K562 (cell line): ENCODE data around the gene GMEB2. TPM values are rescaled to one million over a fixed set of nuclear protein-coding genes. Genes with fewer than 3 reads are reported as not detected.

Experiments used
- CCAR2 ChIP-seq: fragments of 200-400 bp; formaldehyde crosslinking; IDR thresholded peaks from 2 replicates; pipeline ENCODE4 v1.6.1; 2017; ENCODE audit warnings: mild to moderate bottlenecking, low read depth, low read length
- CREM ChIP-seq: IDR thresholded peaks from 2 replicates; pipeline ENCODE4 v1.6.1; 2014; ENCODE audit warnings: antibody characterized with exemption, low read depth
- MAZ ChIP-seq, 2 experiments: fragments of 450-650 bp in 1 of 2; sonication (generic) in 1 of 2; formaldehyde crosslinking; IDR thresholded peaks in 1 of 2; conservative IDR thresholded peaks in 1 of 2; 2 replicates each; pipeline versions ENCODE4 v1.4.0 to v1.5.0; 2020; ENCODE audit warnings: mild to moderate bottlenecking in 1 of 2, missing genetic modification reagents in 1 of 2
- NR2C2 ChIP-seq, 2 experiments: fragments of 200-800 bp in 1 of 2; sonication (Bioruptor generic) in 1 of 2; sonication (generic) in 1 of 2; formaldehyde crosslinking in 1 of 2; IDR thresholded peaks; 2 replicates each; pipeline versions ENCODE4 v1.6.1 to v1.8.0; 2016 to 2022; ENCODE audit warnings: mild to moderate bottlenecking in 1 of 2, missing compliant biosample characterization in 1 of 2, missing genetic modification characterization in 1 of 2, missing genetic modification reagents in 1 of 2
- RAD21 ChIP-seq, 2 experiments: fragments of 250-450 bp in 1 of 2; fragments of 450-650 bp in 1 of 2; sonication (Bioruptor Pico) in 1 of 2; formaldehyde crosslinking in 1 of 2; IDR thresholded peaks in 1 of 2; conservative IDR thresholded peaks in 1 of 2; 2 replicates each; pipeline versions ENCODE4 v1.4.0 to v1.8.0; 2020 to 2022; ENCODE audit warnings: mild to moderate bottlenecking in 2 of 2, moderate library complexity in 1 of 2
- RBFOX2 ChIP-seq: fragments of 200-400 bp; formaldehyde crosslinking; IDR thresholded peaks from 2 replicates; pipeline ENCODE4 v1.6.1; 2017; ENCODE audit warnings: low read depth, mild to moderate bottlenecking, low read length, moderate library complexity
- RNF2 ChIP-seq: sonication (generic); IDR thresholded peaks from 2 replicates; pipeline ENCODE4 v1.6.1; 2016
- SAFB2 ChIP-seq: fragments of 200-400 bp; formaldehyde crosslinking; IDR thresholded peaks from 2 replicates; pipeline ENCODE4 v1.6.1; 2018; ENCODE audit warnings: borderline replicate concordance, low read length, low read depth, moderate library complexity; ENCODE audit not compliant: severe bottlenecking
- SAP30 ChIP-seq: fragments of 200-600 bp; sonication (generic); IDR thresholded peaks from 2 replicates; pipeline ENCODE4 v1.6.1; 2012; ENCODE audit warnings: borderline replicate concordance, low read depth, mild to moderate bottlenecking, moderate library complexity, low read length, control low read depth, inconsistent platforms; ENCODE audit not compliant: insufficient read depth, poor library complexity, severe bottlenecking
- TARDBP ChIP-seq: fragments of 450-650 bp; IDR thresholded peaks from 2 replicates; pipeline ENCODE4 v1.6.1; 2016
- TCF3 ChIP-seq: sonication (generic); formaldehyde crosslinking; IDR thresholded peaks from 2 replicates; pipeline ENCODE4 v1.4.0; 2020; ENCODE audit warnings: mild to moderate bottlenecking, missing genetic modification reagents
- TEAD1 ChIP-seq, 2 experiments: fragments of 450-650 bp in 1 of 2; sonication (generic) in 1 of 2; formaldehyde crosslinking; IDR thresholded peaks; 2 replicates each; pipeline versions ENCODE4 v1.4.0 to v1.8.0; 2020 to 2022; ENCODE audit warnings: mild to moderate bottlenecking in 2 of 2, missing genetic modification reagents in 1 of 2
- polyA plus RNA-seq, 8 experiments: library from polyadenylated mRNA; depleted of rRNA in 4 of 8; stranded (reverse) in 5 of 8; unstranded in 3 of 8; fragments of >200 nt; fragmentation: Nextera tagmentation in 2 of 8; fragmentation: Illumina TruSeq in 1 of 8; extraction: Ambion mirVana in 2 of 8; extraction: Trizol in 1 of 8; gene quantifications; 2 replicates each; pipeline versions ENCODE4 v1.2.1 to v1.2.3, GENCODE V29; 2011 to 2014; ENCODE audit warnings: inconsistent platforms in 1 of 8, missing spikeins in 1 of 8
- total RNA-seq, 7 experiments: library from RNA; depleted of rRNA in 6 of 7; stranded (reverse); fragments of >200 nt in 6 of 7; fragmentation: Illumina TruSeq in 2 of 7; extraction: Trizol in 2 of 7; gene quantifications; 2 replicates each; pipeline versions ENCODE4 v1.2.1 to v1.2.3, GENCODE V29; 2011 to 2021; ENCODE audit warnings: low replicate concordance in 1 of 7
- TF ChIP-seq, protein P1 (sequence below), 2 experiments: fragments of 450-650 bp in 1 of 2; IDR thresholded peaks; 2 replicates each; pipeline ENCODE4 v1.6.1; 2011 to 2017; ENCODE audit warnings: low read depth in 2 of 2, antibody characterized with exemption in 1 of 2, borderline replicate concordance in 1 of 2, low read length in 1 of 2, mild to moderate bottlenecking in 1 of 2, mixed read lengths in 1 of 2; ENCODE audit not compliant: control insufficient read depth in 1 of 2
- TF ChIP-seq, protein P2 (sequence below): sonication (generic); formaldehyde crosslinking; IDR thresholded peaks from 2 replicates; pipeline ENCODE4 v1.8.0; 2022; ENCODE audit warnings: mild to moderate bottlenecking, missing genetic modification reagents
- TF ChIP-seq, protein P3 (sequence below): fragments of 450-650 bp; IDR thresholded peaks from 2 replicates; pipeline ENCODE4 v1.6.1; 2018; ENCODE audit warnings: mild to moderate bottlenecking, low read depth; ENCODE audit not compliant: partially characterized antibody

GMEB2 gene
- total and polyA plus RNA-seq, 9 of the 15 experiments (the other 6 are each of a cell fraction or from before 2014, with no cell fraction given), result 0.03 to 13.9 (median 6.3) TPM

DNA sequence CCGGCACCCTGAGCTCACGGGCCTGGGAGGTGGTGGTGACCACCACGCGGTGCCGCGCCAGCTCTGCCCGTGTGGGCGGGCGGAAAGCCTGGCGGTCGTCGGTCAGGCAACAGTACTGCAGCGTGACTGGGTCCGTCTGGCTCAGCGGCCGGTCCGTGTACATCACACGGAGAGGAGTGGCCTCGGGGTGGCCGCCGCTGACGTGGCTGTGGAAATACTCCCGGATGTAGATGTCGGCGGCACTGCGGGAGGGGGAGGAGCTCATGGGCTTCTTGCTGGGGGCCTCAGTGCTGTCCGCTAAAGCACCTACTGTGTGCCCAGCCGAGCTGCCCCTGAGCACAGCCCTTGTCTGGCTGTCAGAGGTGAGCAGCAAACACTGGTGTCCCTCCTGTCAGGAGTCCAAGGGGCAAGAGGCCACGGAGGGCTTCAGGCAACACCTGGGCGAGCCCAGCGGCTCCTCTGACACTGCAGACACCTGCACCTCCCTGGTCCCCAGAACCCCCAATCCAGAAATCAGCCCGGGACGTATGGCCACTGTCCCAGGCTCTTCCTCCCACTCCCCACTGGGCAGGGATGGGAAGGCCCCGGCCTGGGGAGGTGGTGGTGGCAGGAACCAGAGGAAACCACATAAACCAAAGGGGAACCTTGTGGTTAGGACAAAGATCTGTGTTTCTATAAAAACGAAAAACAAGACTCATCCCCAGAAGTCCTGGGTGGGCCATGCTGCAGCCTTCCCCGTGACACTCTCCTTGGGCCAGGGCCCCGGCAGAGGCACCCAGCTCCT is 59.3 kb downstream of the GMEB2 start (continued):
- TF ChIP-seq, protein P1, sequence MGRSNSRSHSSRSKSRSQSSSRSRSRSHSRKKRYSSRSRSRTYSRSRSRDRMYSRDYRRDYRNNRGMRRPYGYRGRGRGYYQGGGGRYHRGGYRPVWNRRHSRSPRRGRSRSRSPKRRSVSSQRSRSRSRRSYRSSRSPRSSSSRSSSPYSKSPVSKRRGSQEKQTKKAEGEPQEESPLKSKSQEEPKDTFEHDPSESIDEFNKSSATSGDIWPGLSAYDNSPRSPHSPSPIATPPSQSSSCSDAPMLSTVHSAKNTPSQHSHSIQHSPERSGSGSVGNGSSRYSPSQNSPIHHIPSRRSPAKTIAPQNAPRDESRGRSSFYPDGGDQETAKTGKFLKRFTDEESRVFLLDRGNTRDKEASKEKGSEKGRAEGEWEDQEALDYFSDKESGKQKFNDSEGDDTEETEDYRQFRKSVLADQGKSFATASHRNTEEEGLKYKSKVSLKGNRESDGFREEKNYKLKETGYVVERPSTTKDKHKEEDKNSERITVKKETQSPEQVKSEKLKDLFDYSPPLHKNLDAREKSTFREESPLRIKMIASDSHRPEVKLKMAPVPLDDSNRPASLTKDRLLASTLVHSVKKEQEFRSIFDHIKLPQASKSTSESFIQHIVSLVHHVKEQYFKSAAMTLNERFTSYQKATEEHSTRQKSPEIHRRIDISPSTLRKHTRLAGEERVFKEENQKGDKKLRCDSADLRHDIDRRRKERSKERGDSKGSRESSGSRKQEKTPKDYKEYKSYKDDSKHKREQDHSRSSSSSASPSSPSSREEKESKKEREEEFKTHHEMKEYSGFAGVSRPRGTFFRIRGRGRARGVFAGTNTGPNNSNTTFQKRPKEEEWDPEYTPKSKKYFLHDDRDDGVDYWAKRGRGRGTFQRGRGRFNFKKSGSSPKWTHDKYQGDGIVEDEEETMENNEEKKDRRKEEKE (IDR thresholded peaks at IDR 0.05; ENCODE audit: borderline replicate concordance in 1 of 2, control insufficient read depth in 1 of 2, low read depth in 2 of 2, low read length in 1 of 2), result no peak
- TF ChIP-seq TEAD1 (CRISPR knock-in tag; IDR thresholded peaks at IDR 0.05), result no peak
- peak; percentile 53; the same call in 1 of the 2 replicates for TF ChIP-seq RNF2
- peak; percentile 50; the same call in 1 of the 2 replicates for TF ChIP-seq NR2C2 (CRISPR knock-in tag; IDR thresholded peaks at IDR 0.05)
- TF ChIP-seq NR2C2 (tag; IDR thresholded peaks at IDR 0.05), result no peak
- TF ChIP-seq TCF3 (CRISPR knock-in tag), result no peak
- TF ChIP-seq, protein P2, sequence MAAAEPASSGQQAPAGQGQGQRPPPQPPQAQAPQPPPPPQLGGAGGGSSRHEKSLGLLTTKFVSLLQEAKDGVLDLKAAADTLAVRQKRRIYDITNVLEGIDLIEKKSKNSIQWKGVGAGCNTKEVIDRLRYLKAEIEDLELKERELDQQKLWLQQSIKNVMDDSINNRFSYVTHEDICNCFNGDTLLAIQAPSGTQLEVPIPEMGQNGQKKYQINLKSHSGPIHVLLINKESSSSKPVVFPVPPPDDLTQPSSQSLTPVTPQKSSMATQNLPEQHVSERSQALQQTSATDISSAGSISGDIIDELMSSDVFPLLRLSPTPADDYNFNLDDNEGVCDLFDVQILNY (CRISPR knock-in tag), result 0 out of 2 replicates have a peak, but pooled peaks have one; percentile 28
- TF ChIP-seq CCAR2, result no peak
- TF ChIP-seq MAZ (CRISPR knock-in tag; conservative IDR thresholded peaks at IDR 0.05 in 1 of 2, IDR thresholded peaks at IDR 0.05 in 1 of 2), result no peak
- no peak for TF ChIP-seq RAD21 (CRISPR knock-in tag; conservative IDR thresholded peaks at IDR 0.05 in 1 of 2, IDR thresholded peaks at IDR 0.05 in 1 of 2)
- TF ChIP-seq SAFB2, result no peak
- TF ChIP-seq RBFOX2, result no peak
- TF ChIP-seq, protein P3, sequence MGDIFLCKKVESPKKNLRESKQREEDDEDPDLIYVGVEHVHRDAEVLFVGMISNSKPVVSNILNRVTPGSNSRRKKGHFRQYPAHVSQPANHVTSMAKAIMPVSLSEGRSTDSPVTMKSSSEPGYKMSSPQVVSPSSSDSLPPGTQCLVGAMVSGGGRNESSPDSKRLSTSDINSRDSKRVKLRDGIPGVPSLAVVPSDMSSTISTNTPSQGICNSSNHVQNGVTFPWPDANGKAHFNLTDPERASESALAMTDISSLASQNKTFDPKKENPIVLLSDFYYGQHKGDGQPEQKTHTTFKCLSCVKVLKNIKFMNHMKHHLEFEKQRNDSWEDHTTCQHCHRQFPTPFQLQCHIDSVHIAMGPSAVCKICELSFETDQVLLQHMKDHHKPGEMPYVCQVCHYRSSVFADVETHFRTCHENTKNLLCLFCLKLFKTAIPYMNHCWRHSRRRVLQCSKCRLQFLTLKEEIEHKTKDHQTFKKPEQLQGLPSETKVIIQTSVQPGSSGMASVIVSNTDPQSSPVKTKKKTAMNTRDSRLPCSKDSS, result no peak
- TF ChIP-seq CREM, result no peak
- no peak for TF ChIP-seq TARDBP
- TF ChIP-seq SAP30, result no peak
